Hepatocyte (in vitro differentiated cells): ENCODE measurements around the gene CYP4F22. TPM values are rescaled to one million over a fixed set of nuclear protein-coding genes. Genes with fewer than 3 reads are reported as not detected.
"Not testable (repeated sequence)": the region's sequence is repeated elsewhere in the genome, so short reads cannot be mapped to it uniquely, and the experiment has no call there.

ENCODE experiments used
- DNase-seq: peaks from one replicate; pipeline ENCODE4 v3.0.0-alpha.2; 2016; ENCODE audit warnings: low spot score
- H2AFZ ChIP-seq: fragments of 200-600 bp; sonication (generic); 2 replicates; pipeline ENCODE4 v1.6.0; 2016; ENCODE audit warnings: antibody characterized with exemption, mild to moderate bottlenecking
- H3K27ac ChIP-seq: fragments of 200-600 bp; sonication (generic); 2 replicates; pipeline ENCODE4 v1.5.1; 2016; ENCODE audit warnings: mild to moderate bottlenecking
- H3K27me3 ChIP-seq: fragments of 200-600 bp; sonication (generic); 2 replicates; pipeline ENCODE4 v1.6.1; 2016
- H3K36me3 ChIP-seq: fragments of 200-600 bp; sonication (generic); replicated peaks from 2 replicates; pipeline ENCODE4 v1.5.1; 2016; ENCODE audit warnings: low read depth; ENCODE audit not compliant: insufficient read depth
- H3K4me1 ChIP-seq: fragments of 200-600 bp; sonication (generic); 2 replicates; pipeline ENCODE4 v1.5.1; 2016; ENCODE audit warnings: mild to moderate bottlenecking, moderate library complexity; ENCODE audit not compliant: insufficient read depth
- H3K4me2 ChIP-seq: fragments of 200-600 bp; sonication (generic); 2 replicates; pipeline ENCODE4 v1.6.0; 2016
- H3K4me3 ChIP-seq: fragments of 200-600 bp; sonication (generic); 2 replicates; pipeline ENCODE4 v1.5.1; 2016; ENCODE audit warnings: mild to moderate bottlenecking
- H3K79me2 ChIP-seq: fragments of 200-600 bp; sonication (generic); 2 replicates; pipeline ENCODE4 v1.6.0; 2017; ENCODE audit warnings: mild to moderate bottlenecking
- H3K9me2 ChIP-seq: fragments of 200-600 bp; sonication (generic); replicated peaks from 2 replicates; pipeline ENCODE4 v1.6.0; 2017; ENCODE audit warnings: mild to moderate bottlenecking; ENCODE audit not compliant: insufficient read depth
- H3K9me3 ChIP-seq: fragments of 200-600 bp; sonication (generic); 2 replicates; pipeline ENCODE4 v1.5.1; 2016; ENCODE audit warnings: low read depth, mild to moderate bottlenecking
- H4K20me1 ChIP-seq: fragments of 200-600 bp; sonication (generic); 2 replicates; pipeline ENCODE4 v1.6.0; 2016; ENCODE audit warnings: mild to moderate bottlenecking; ENCODE audit not compliant: insufficient read depth, poor library complexity, severe bottlenecking
- EZH2 ChIP-seq: fragments of 200-600 bp; sonication (generic); IDR thresholded peaks from 2 replicates; pipeline ENCODE4 v1.6.1; 2016; ENCODE audit warnings: antibody characterized with exemption, mild to moderate bottlenecking, borderline replicate concordance
- EZH2phosphoT487 ChIP-seq: fragments of 200-600 bp; sonication (generic); IDR thresholded peaks from one replicate; pipeline ENCODE4 v1.6.1; 2018; ENCODE audit warnings: antibody characterized with exemption, mild to moderate bottlenecking, low read depth, moderate library complexity; ENCODE audit not compliant: unreplicated experiment, severe bottlenecking
- WGBS: methylation state at CpG from one replicate; pipeline ENCODE4 v1.1.6; 2016; ENCODE audit warnings: low lambda C conversion rate; ENCODE audit errors: missing lambda C conversion rate; 5-methylcytosine and 5-hydroxymethylcytosine counted together
- polyA plus RNA-seq: library from polyadenylated mRNA; unstranded; fragments of >200 nt; fragmentation: Nextera tagmentation; extraction: Ambion mirVana; gene quantifications from 2 replicates; pipeline ENCODE4 v1.2.1, GENCODE V29; 2016
- total RNA-seq: library from RNA; depleted of rRNA; stranded (reverse); fragments of >200 nt; gene quantifications from 2 replicates; pipeline ENCODE4 v1.2.3, GENCODE V29; 2014
- TF ChIP-seq, protein P1 (sequence below): fragments of 200-600 bp; sonication (generic); IDR thresholded peaks from 2 replicates; pipeline ENCODE4 v1.5.1; 2016; ENCODE audit warnings: antibody characterized with exemption, mild to moderate bottlenecking; ENCODE audit not compliant: poor library complexity

The CYP4F22 gene
- total and polyA plus RNA-seq, 2 experiments from 2014 or later = not detected

DNA sequence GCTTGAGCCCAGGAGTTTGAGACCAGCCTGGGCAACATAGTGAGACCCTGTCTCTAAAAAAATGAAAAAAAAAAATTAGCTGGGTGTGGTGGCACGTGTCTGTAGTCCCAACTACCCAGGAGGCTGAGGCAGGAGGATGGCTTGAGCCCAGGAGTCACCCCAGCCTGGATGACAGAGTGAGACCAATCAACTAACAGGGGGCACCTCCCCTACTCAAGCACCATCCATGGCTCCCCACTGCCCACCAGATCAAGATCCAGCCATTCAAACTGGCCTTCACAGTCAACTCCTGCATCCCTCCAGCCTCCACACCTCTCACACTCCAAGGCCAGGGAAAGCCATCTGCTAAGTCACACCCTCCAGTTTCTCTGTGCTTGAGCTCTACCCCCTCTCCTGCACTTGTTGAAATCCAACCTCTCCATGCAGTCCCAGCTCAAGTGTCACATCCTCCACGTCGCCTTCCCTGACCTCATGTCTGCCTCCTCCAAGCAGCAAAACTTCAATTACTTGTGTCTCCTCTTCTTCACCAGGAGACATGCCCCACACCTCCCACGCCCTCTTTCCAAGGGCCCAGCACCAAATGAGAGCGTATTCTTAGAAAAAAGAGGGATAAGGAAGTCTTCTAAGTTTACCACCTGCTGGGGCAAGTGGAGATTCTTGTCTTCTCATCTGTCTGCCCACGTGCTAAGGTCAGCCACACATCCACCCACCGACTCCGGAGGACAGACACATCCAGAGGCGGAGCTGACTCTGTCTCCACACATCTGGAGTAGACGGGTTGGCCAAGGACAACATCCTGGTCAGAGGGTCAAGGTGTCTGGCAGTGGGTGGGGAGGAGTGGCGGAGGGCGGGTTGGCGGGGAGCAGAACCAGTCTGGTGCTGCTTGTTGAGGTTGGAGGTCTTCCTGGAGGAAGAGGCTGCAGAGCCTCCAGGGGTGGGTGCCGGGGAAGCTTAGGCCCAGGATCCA, 974 bp upstream of the CYP4F22 start:
- H3K4me1 ChIP-seq = no peaks in the 10 kb centered on the region
- no peak overlapping the region for H3K27ac ChIP-seq
- TF ChIP-seq EZH2 (no peak), EZH2phosphoT487 (no peak)
- TF ChIP-seq, protein P1, sequence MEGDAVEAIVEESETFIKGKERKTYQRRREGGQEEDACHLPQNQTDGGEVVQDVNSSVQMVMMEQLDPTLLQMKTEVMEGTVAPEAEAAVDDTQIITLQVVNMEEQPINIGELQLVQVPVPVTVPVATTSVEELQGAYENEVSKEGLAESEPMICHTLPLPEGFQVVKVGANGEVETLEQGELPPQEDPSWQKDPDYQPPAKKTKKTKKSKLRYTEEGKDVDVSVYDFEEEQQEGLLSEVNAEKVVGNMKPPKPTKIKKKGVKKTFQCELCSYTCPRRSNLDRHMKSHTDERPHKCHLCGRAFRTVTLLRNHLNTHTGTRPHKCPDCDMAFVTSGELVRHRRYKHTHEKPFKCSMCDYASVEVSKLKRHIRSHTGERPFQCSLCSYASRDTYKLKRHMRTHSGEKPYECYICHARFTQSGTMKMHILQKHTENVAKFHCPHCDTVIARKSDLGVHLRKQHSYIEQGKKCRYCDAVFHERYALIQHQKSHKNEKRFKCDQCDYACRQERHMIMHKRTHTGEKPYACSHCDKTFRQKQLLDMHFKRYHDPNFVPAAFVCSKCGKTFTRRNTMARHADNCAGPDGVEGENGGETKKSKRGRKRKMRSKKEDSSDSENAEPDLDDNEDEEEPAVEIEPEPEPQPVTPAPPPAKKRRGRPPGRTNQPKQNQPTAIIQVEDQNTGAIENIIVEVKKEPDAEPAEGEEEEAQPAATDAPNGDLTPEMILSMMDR = no peak

DNA sequence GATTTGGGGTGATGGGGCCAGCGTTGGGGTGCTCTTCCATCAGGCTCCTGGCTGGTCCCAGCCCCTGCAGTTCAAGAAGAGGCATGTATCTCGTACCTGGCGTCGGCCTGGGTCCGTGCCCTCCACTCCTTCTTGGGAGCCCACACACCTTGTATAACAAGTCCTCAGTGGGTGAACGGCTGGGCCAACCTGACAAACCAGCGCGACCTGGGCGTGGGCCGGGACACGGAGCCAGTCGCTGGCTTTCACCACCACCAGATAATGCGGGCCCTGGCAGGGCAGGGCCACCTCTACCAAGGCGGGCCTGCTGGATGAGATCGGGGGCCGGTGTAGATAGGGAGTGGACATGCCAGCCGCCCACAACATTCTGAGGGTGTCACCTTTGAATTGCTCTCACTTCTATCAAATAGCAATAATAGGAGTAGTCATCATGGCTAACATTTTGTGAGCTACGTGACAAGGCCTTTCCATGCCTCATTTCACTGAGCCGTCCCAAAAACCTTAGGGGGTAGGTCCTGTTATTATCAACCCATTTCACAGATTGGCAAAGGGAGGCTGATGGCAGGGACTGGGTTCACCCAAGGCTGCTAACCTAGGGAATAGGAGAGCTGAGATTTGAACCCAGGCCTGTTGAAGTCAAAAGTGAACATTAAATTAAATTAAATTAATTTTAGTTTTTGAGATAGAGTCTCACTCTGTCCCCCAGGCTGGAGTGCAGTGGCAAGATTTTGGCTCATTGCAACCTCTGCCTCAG, 3.5 kb downstream of the CYP4F22 start:
- WGBS = 78% methylated on average over 19 of the region's 19 CpGs
- H2AFZ ChIP-seq = no peak overlapping the region
- H3K27ac ChIP-seq = no peak overlapping the region
- H3K4me2 ChIP-seq = no peak overlapping the region
- H4K20me1 ChIP-seq = no peaks in the 10 kb centered on the region
- no peaks in the 10 kb centered on the region for H3K27me3 ChIP-seq
- H3K9me3 ChIP-seq = no peaks in the 10 kb centered on the region
- TF ChIP-seq, protein P1 = no peak
- TF ChIP-seq EZH2 = no peak
- TF ChIP-seq EZH2phosphoT487 = no peak
- H3K4me1 ChIP-seq = no peaks in the 10 kb centered on the region
- no peaks in the 10 kb centered on the region for H3K9me2 ChIP-seq
- H3K79me2 ChIP-seq = no peaks in the 10 kb centered on the region
- no peaks in the 10 kb centered on the region for H3K36me3 ChIP-seq
- no peak overlapping the region for H3K4me3 ChIP-seq
- no peak for DNase-seq

More for the DNA sequence above, 974 bp upstream of the CYP4F22 start:
- no peak overlapping the region for H2AFZ ChIP-seq
- no peaks in the 10 kb centered on the region for H3K9me2 ChIP-seq
- no peaks in the 10 kb centered on the region for H3K36me3 ChIP-seq
- no peaks in the 10 kb centered on the region for H3K27me3 ChIP-seq
- H4K20me1 ChIP-seq = no peaks in the 10 kb centered on the region
- DNase-seq = no peak
- 68% methylated on average over 10 of the region's 14 CpGs for WGBS
- H3K79me2 ChIP-seq = no peaks in the 10 kb centered on the region
- no peak overlapping the region for H3K4me3 ChIP-seq
- no peaks in the 10 kb centered on the region for H3K9me3 ChIP-seq
- H3K4me2 ChIP-seq = no peak overlapping the region

DNA sequence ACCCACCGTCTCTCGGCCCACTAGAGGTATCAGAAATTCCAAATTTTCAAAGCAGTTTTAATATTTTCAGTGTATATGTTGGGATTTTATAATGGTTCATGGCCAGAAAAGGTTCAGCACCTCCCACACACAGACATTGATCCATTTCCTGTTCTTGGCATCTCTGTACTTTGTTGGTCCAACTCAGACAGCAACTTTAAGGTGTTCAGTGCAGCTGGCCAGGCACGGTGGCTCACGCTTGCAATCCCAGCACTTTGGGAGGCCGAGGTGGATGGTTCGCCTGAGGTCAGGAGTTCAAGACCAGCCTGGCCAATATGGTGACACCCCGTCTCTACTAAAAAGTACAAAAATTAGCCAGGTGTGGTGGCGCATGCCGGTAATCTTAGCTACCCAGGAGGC, 6.9 kb downstream of the CYP4F22 start:
- not testable (repeated sequence) for H3K27ac ChIP-seq, H3K79me2 ChIP-seq, H3K4me3 ChIP-seq, H2AFZ ChIP-seq, H3K4me2 ChIP-seq, H4K20me1 ChIP-seq, H3K4me1 ChIP-seq, DNase-seq, H3K9me2 ChIP-seq, H3K27me3 ChIP-seq, H3K36me3 ChIP-seq, H3K9me3 ChIP-seq
- 82% methylated on average over 9 of the region's 9 CpGs for WGBS

DNA sequence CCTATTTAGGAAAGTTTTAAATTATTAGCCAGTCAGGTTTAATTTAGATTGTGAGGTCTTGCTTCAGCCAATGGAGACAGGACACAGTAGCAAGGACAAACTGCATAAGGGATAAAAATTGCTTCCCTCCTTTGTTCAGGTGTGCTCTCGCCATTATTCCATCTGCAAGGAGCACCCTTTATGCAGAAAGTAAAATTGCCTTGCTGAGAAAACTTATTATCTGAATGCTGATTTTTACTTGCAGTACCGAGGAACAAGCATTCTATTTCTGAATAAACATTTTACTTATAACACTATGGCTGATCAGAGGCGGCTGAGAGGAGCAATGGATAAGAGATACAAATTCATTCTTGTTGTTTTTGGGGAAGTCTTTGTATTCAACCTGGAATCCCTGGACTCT, 8.0 kb downstream of the CYP4F22 start:
- H3K4me2 ChIP-seq = no peak overlapping the region
- TF ChIP-seq, protein P1 = no peak
- no peak for TF ChIP-seq EZH2phosphoT487
- no peak for TF ChIP-seq EZH2
- no peaks in the 10 kb centered on the region for H3K79me2 ChIP-seq
- no peaks in the 10 kb centered on the region for H3K9me3 ChIP-seq
- no peak overlapping the region for H2AFZ ChIP-seq
- no peaks in the 10 kb centered on the region for H3K9me2 ChIP-seq
- no peaks in the 10 kb centered on the region for H3K36me3 ChIP-seq
- WGBS = 71% methylated on average over 3 of the region's 3 CpGs
- H4K20me1 ChIP-seq = no peaks in the 10 kb centered on the region
- no peak overlapping the region for H3K4me3 ChIP-seq
- DNase-seq = no peak
- H3K27me3 ChIP-seq = no peaks in the 10 kb centered on the region
- H3K4me1 ChIP-seq = no peaks in the 10 kb centered on the region
- H3K27ac ChIP-seq = no peak overlapping the region
